OCI-LY1 (cell line): ENCODE measurements around the gene CTBP2.

Source experiments
- H2AFZ ChIP-seq: fragments of 200-600 bp; sonication (generic), shearing (Covaris generic); 2 replicates; pipeline ENCODE4 v1.6.0; 2014; ENCODE audit warnings: antibody characterized with exemption, mild to moderate bottlenecking, low read length
- H3F3A ChIP-seq: fragments of 200-600 bp; sonication (generic), shearing (Covaris generic); 2 replicates; pipeline ENCODE4 v1.6.0; 2014; ENCODE audit warnings: mild to moderate bottlenecking, antibody characterized with exemption, low read length, moderate library complexity; ENCODE audit not compliant: insufficient read depth
- H3K27ac ChIP-seq: fragments of 200-600 bp; sonication (generic); 2 replicates; pipeline ENCODE4 v1.5.1; 2014; ENCODE audit warnings: low read length, mixed run types, mild to moderate bottlenecking, low read depth; ENCODE audit not compliant: poor library complexity, severe bottlenecking
- H3K27me3 ChIP-seq: fragments of 200-600 bp; sonication (generic); 2 replicates; pipeline ENCODE4 v1.6.0; 2014; ENCODE audit warnings: antibody characterized with exemption, mild to moderate bottlenecking, low read length, moderate library complexity; ENCODE audit not compliant: insufficient read depth
- H3K36me3 ChIP-seq: fragments of 200-600 bp; sonication (generic); 2 replicates; pipeline ENCODE4 v1.6.1; 2014; ENCODE audit warnings: mild to moderate bottlenecking, antibody characterized with exemption, low read length, moderate library complexity, mixed read lengths; ENCODE audit not compliant: insufficient read depth
- H3K4me1 ChIP-seq: fragments of 200-600 bp; sonication (generic); 2 replicates; pipeline ENCODE4 v1.5.1; 2014; ENCODE audit warnings: mild to moderate bottlenecking, low read length, moderate library complexity; ENCODE audit not compliant: insufficient read depth, severe bottlenecking
- H3K4me2 ChIP-seq: fragments of 200-600 bp; sonication (generic), shearing (Covaris generic); 2 replicates; pipeline ENCODE4 v1.6.1; 2014; ENCODE audit warnings: low read length
- H3K4me3 ChIP-seq: fragments of 200-600 bp; sonication (generic); 2 replicates; pipeline ENCODE4 v1.5.1; 2014; ENCODE audit warnings: low read length, low read depth, mild to moderate bottlenecking, mixed read lengths; ENCODE audit not compliant: poor library complexity, severe bottlenecking
- H3K79me2 ChIP-seq: fragments of 200-600 bp; shearing (Covaris generic); 2 replicates; pipeline ENCODE4 v1.6.1; 2016; ENCODE audit warnings: mixed run types, low read length, mixed read lengths; ENCODE audit not compliant: insufficient read depth
- H3K9ac ChIP-seq: fragments of 200-600 bp; sonication (generic), shearing (Covaris generic); 2 replicates; pipeline ENCODE4 v1.6.1; 2014; ENCODE audit warnings: mild to moderate bottlenecking, low read length, mixed read lengths
- H3K9me2 ChIP-seq: fragments of 200-600 bp; sonication (generic), shearing (Covaris generic); 2 replicates; pipeline ENCODE4 v1.6.1; 2014; ENCODE audit warnings: low read depth, mild to moderate bottlenecking, low read length, mixed read lengths
- H3K9me3 ChIP-seq: fragments of 200-600 bp; shearing (Covaris generic); 2 replicates; pipeline ENCODE4 v1.6.1; 2014; ENCODE audit warnings: low read length, mixed read lengths
- H4K20me1 ChIP-seq: fragments of 200-600 bp; sonication (generic), shearing (Covaris generic); 2 replicates; pipeline ENCODE4 v1.6.0; 2016; ENCODE audit warnings: mild to moderate bottlenecking, low read length; ENCODE audit not compliant: insufficient read depth
- CTCF ChIP-seq: fragments of 200-600 bp; sonication (generic), shearing (Covaris generic); IDR thresholded peaks from 2 replicates; pipeline ENCODE4 v1.5.1; 2017; ENCODE audit warnings: mild to moderate bottlenecking, antibody characterized with exemption, low read length, moderate library complexity, mixed read lengths
- EZH2 ChIP-seq: fragments of 200-600 bp; sonication (generic), shearing (Covaris generic); IDR thresholded peaks from 2 replicates; pipeline ENCODE4 v1.8.0; 2017; ENCODE audit warnings: borderline replicate concordance, mixed run types, mild to moderate bottlenecking, antibody characterized with exemption, low read length, moderate library complexity, mixed read lengths

Gene CTBP2

GRCh38 chr10:125121003-125121402 is 39.4 kb downstream of the CTBP2 start:
- Histone ChIP-seq H3K9ac (no peak overlapping the region), H3K4me1 (no peaks in the 10 kb centered on the region), H3K27me3 (0 out of 2 replicates have a peak, but pooled peaks cover 7% of the 10 kb centered on the region)

GRCh38 chr10:125120053-125120710 is 40.2 kb downstream of the CTBP2 start:
- Histone ChIP-seq H2AFZ (no peak overlapping the region), H3K9me2 (no peaks in the 10 kb centered on the region), H3K4me2 (no peak overlapping the region), H3K9me3 (no peaks in the 10 kb centered on the region), H3K9ac (no peak overlapping the region), H3K4me3 (no peak overlapping the region), H3K27ac (no peak overlapping the region), H3K36me3 (no peaks in the 10 kb centered on the region), H3K27me3 (0 out of 2 replicates have a peak, but pooled peaks cover 7% of the 10 kb centered on the region), H4K20me1 (no peaks in the 10 kb centered on the region), H3F3A (no peaks in the 10 kb centered on the region), H3K4me1 (no peaks in the 10 kb centered on the region), H3K79me2 (no peaks in the 10 kb centered on the region)
- no peak for TF ChIP-seq CTCF
- TF ChIP-seq EZH2 = no peak

More at GRCh38 chr10:125121003-125121402, 39.4 kb downstream of the CTBP2 start:
- TF ChIP-seq CTCF (no peak), EZH2 (no peak)
- Histone ChIP-seq H3F3A (no peaks in the 10 kb centered on the region), H3K9me3 (no peaks in the 10 kb centered on the region), H3K4me2 (no peak overlapping the region), H3K9me2 (no peaks in the 10 kb centered on the region), H3K27ac (no peak overlapping the region), H2AFZ (no peak overlapping the region), H4K20me1 (no peaks in the 10 kb centered on the region), H3K4me3 (no peak overlapping the region), H3K36me3 (no peaks in the 10 kb centered on the region), H3K79me2 (no peaks in the 10 kb centered on the region)

GRCh38 chr10:125118701-125119100 is 41.7 kb downstream of the CTBP2 start:
- Histone ChIP-seq H3K9ac (no peak overlapping the region), H2AFZ (no peak overlapping the region), H3K27me3 (0 out of 2 replicates have a peak, but pooled peaks cover 3% of the 10 kb centered on the region), H3K4me2 (no peak overlapping the region), H3K4me1 (no peaks in the 10 kb centered on the region), H3K9me2 (no peaks in the 10 kb centered on the region), H3K9me3 (no peaks in the 10 kb centered on the region), H4K20me1 (no peaks in the 10 kb centered on the region), H3K79me2 (no peaks in the 10 kb centered on the region), H3F3A (no peaks in the 10 kb centered on the region), H3K27ac (no peak overlapping the region), H3K4me3 (no peak overlapping the region), H3K36me3 (no peaks in the 10 kb centered on the region)
- no peak for TF ChIP-seq EZH2
- no peak for TF ChIP-seq CTCF
